GM18520 (cell line): ENCODE measurements around the gene ASTN1.
A peak's percentile ranks its signal among the peaks of the same experiment; 100 is the strongest.

Source experiments
- ATAC-seq: cut with Tn5 transposase; IDR thresholded peaks from one replicate; pipeline ENCODE4 v1.9.1; 2021; ENCODE audit not compliant: unreplicated experiment

ASTN1 gene

DNA sequence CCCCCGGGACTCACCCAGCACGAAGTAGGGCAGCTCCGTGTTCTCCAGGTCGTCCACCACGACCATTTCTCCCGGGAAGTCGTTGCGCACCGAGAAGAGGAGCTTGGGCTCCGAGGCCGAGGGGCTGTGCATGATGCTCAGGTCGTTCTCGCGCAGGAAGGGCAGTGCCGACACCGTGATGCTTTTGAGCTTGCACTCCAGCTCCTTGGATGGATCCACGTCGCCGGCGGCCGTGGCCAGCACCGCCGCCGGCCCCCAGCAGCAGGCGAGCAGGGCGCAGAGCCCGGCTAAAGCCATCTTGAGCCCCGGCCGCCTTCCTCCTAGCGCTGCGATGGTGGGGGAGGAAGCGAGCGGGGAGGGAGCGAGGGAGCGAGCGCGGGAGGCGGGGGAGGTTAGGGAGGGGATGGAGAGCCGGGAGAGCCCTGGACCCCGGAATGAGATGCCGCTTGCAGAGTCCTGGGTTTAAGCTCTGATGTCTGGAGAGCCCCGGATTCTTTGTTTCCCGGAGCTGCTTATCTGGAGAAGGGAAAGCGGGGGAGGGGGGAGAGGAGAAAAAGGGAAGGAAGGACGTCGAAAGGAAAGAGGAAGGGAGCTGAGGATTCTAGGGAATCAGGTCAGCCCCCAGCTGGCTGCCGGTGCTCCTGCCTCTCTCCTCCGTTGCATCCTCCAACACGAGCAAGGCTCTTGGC lies at the start of gene ASTN1:
Gene ASTN1, minus strand, starts transcription at position 333 of the 689 bp plus-strand sequence. Its CDS starts 36 bp downstream, at position 297.
- ATAC-seq, result no peak

DNA sequence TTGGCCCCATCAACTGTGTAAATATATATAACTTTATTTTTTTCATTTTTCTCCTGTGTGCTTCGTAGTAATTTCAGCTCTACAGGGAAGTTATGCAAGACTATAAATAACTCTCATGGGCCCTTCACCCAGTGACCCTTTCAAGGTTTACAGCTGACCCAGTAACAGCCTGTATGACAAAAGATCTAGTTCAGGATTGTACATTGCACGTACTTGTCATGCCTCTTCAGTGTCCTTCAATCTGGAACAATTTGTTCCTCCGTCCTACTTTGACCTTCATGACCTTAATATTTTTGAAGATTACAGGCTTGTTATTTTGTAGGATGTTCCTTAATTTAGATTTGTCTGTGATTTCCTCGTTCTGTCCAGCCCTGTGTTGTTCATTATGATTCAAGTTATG lies 46.7 kb upstream of the ASTN1 start:
- no peak for ATAC-seq

DNA sequence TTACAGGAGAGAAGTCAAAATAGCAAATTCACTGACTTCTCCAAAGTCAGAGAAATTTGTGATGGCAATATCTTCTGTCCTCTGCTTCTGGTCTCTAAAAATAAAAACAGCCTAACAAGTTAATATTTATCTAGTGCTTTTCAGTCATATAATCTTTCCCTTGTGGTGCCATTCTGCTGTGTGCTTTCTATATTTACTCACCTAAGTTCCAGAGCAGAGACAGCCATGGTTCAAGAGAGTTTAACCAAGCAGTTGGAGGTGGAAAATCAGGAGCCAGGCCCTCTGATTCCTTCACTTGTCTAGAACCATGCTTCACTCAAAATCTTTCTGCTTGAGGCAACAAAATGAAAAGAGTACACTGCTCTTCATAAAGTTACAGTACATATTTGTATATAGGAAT lies 45.6 kb upstream of the ASTN1 start:
- ATAC-seq, result no peak

DNA sequence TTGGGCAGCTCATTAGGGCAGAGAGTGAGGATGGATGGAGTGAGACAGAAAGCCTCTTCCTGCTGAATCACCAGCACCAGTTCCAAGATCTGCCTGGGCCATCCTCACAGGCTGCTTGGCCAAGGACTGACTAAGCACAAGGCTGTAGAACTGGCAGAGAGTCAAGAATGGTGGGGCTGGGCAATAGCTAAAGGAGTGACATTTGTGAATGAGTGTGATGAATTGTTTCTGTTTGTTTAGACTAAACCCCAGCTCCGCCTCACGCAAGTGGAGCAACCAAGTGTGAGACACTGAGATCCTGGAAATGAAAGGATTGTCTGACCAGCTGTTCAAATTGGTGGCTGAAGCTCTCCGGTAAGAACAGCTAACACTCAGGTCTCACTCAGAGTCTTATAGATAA lies 44.8 kb upstream of the ASTN1 start:
- ATAC-seq, result no peak

DNA sequence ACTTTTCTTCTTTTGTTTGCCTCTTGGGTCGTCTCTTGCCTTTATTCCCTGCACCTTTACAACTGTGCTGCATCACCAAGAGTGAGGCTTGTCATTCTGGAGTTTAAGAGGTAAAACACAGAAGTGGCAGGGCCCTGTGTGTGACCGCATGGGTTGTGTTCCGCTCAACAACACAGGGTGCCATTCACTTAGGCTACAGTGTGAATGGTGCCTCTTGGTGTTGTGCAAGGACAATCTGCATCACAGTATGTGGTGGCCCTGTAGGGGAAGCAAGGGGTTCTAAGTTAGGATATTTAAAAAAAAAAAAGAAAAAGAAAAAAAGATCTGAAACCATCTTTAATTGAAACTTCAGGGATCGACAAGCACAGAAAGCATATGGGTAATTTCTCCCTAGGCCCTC lies 44.4 kb upstream of the ASTN1 start:
- ATAC-seq, result no peak

GRCh38 chr1:177206831-177207355 lies 42.4 kb upstream of the ASTN1 start:
- no peak for ATAC-seq

GRCh38 chr1:177200290-177200689 lies 35.8 kb upstream of the ASTN1 start:
- no peak for ATAC-seq

GRCh38 chr1:177198243-177198642 lies 33.7 kb upstream of the ASTN1 start:
- no peak for ATAC-seq

- no peak for ATAC-seq
Observed at GRCh38 chr1:177190308-177190970, 25.9 kb upstream of the ASTN1 start.

GRCh38 chr1:177186639-177187038 lies 22.1 kb upstream of the ASTN1 start:
- ATAC-seq, result no peak

DNA sequence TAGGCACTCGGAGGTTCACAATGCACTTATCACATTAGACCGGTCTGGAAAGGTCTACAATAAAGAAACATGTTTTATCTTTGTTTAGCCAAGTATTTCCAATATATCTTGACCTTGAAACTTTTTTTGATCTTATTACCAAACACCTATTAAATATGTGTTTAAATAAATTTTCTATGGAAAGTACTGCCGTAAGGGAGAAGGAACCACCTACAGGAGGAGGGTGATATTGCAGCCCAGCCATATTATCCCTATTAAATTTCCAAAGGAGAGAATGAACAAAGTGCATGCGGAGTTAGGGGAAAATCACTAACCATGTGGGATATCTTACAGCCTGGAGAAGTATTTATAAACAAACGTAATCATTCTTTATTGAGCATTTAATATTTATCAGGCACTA lies 20.7 kb upstream of the ASTN1 start:
- ATAC-seq, result no peak

- ATAC-seq, result no peak
Observed at GRCh38 chr1:177183836-177184235, 19.3 kb upstream of the ASTN1 start.

- peak; percentile 73 for ATAC-seq
Observed at GRCh38 chr1:177181631-177182291, 17.2 kb upstream of the ASTN1 start.

DNA sequence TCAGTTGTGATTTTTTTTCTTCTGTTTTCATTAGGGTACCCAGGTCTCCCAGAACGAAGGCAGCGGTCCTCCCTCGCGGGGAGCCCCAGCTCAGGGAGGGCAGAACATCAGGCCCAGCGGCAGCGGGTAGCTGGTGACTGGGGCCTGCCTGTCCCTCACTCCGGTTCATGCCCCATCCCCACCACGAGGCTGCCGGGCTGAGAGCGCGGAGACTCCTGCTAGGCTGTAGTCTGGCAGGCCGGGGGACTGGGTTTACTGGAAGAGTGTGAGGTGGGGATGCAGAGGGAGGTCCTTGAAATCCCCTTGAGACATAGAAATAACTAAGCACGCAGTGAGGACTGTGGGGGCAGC lies 16.7 kb upstream of the ASTN1 start:
- ATAC-seq, result no peak

DNA sequence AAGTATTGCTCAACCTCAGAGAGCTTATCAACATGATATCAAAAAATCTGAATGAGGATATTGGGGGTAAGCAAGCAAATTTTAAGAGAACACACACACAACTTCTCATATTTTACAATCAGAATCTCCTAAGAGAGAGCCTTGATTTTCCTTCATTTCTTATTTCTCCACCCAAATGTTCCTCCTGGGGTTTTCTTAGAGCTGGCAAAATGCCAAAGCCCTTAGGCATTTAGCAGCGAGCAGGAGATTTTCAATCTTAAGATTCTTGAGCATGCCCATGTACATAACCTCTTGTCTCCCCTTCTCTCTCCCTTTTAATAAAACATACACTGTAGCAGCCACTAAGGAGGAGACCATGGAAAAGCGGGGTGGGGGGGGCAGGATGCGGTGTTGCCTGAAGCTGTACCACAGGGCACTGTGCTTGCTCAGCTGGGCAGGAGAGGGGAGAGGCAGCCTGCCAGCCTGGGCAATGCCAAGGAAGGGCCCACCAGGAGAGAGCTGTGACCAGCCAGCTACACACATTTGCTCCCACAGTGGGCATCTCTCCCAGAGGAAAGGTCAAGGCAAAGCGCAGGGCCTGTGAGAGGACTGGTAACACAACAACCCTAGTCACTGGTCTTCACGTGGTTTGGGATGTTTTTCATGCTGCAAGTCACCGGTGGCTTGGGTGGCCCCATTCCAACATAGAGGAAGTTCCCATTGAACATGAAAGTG lies 10.6 kb upstream of the ASTN1 start:
- no peak for ATAC-seq

- no peak for ATAC-seq
Observed at GRCh38 chr1:177173976-177174375, 9.5 kb upstream of the ASTN1 start.

GRCh38 chr1:177172866-177173265 lies 8.4 kb upstream of the ASTN1 start:
- ATAC-seq, result no peak

DNA sequence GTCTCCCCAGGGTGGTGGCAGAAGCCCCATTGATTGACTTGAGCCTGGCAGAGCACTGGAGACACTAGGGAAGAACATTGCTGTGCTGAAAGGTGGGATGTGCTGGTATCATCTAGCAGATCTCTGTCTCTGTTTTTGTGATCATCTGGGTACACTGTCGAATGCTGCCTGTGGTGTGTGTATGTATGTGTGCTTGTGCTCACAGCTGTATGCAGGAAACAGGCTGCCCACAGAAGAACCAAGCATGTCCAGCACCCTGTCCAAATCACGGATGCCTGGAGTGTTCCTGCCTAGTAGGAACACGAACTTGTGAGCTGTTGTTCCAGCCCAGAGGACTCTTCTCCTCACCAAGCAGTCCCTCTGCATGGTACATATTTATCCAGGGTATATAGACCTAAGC lies 7.8 kb upstream of the ASTN1 start:
- no peak for ATAC-seq

- no peak for ATAC-seq
Observed at GRCh38 chr1:177171536-177172123, 7.1 kb upstream of the ASTN1 start.

- ATAC-seq, result no peak
Observed at GRCh38 chr1:177170756-177171535, 6.4 kb upstream of the ASTN1 start, which contains the start of gene BRINP2. TSS of gene BRINP2 (plus strand) at chr1:177170958. CDS start at chr1:177229877, 58,919 bp downstream.
